Renal cortex interstitium (tissue), 15 donors: ENCODE results near the gene G2E3. TPM values are rescaled to one million over a fixed set of nuclear protein-coding genes. Genes with fewer than 3 reads are reported as not detected.
"Not testable (repeated sequence)": the region's sequence is repeated elsewhere in the genome, so short reads cannot be mapped to it uniquely, and the experiment has no call there.

Experiments
- DNase-seq, 11 donors: peaks; one replicate each; pipeline ENCODE4 v3.0.0-alpha.2; 2013; ENCODE audit warnings: low read depth in 9 of 11, low spot score in 4 of 11; ENCODE audit errors: extremely low read depth in 1 of 11
- long read RNA-seq, 16 experiments: transcript quantifications; one replicate each; lab custom pipeline, GENCODE V29; 2026
- polyA plus RNA-seq, 3 donors: library from polyadenylated mRNA; unstranded; fragments of 120-200 nt; gene quantifications; one replicate each; pipeline ENCODE4 v1.2.1, GENCODE V29; 2013; ENCODE audit not compliant: insufficient read length in 3 of 3

The G2E3 gene
- 10 to 100 TPM; 27.1 to 34.6 (median 29.3) TPM for polyA plus RNA-seq
- long read RNA-seq, donor 1 = 0 reads
- long read RNA-seq, donor 2 = 0 reads
- long read RNA-seq, donor 3, full-length matches to known transcripts = 1 of 9 reads
- long read RNA-seq, donor 3, partial matches to known transcripts = 8 of 9 reads
- long read RNA-seq, donor 3, other reads (novel, unspliced or antisense) = 0 of 9 reads
- long read RNA-seq, donor 4, full-length matches to known transcripts = 3 of 3 reads
- long read RNA-seq, donor 4, partial matches to known transcripts = 0 of 3 reads
- long read RNA-seq, donor 4, other reads (novel, unspliced or antisense) = 0 of 3 reads
- long read RNA-seq, donor 5 = 0 reads
- long read RNA-seq, donor 6, full-length matches to known transcripts = 2 of 2 reads
- long read RNA-seq, donor 6, partial matches to known transcripts = 0 of 2 reads
- long read RNA-seq, donor 6, other reads (novel, unspliced or antisense) = 0 of 2 reads
- long read RNA-seq, donor 7, full-length matches to known transcripts = 2 of 2 reads
- long read RNA-seq, donor 7, partial matches to known transcripts = 0 of 2 reads
- long read RNA-seq, donor 7, other reads (novel, unspliced or antisense) = 0 of 2 reads
- long read RNA-seq, donor 8 = 0 reads
- long read RNA-seq, donor 9, partial matches to known transcripts = 0 of 1 reads
- long read RNA-seq, donor 9, other reads (novel, unspliced or antisense) = 0 of 1 reads
- long read RNA-seq, donor 10, full-length matches to known transcripts = 2 of 2 reads
- long read RNA-seq, donor 10, partial matches to known transcripts = 0 of 2 reads
- long read RNA-seq, donor 10, other reads (novel, unspliced or antisense) = 0 of 2 reads
- long read RNA-seq, donor 11, full-length matches to known transcripts = 5 of 5 reads
- long read RNA-seq, donor 11, partial matches to known transcripts = 0 of 5 reads
- long read RNA-seq, donor 11, other reads (novel, unspliced or antisense) = 0 of 5 reads
- long read RNA-seq, donor 12, partial matches to known transcripts = 9 of 10 reads
- long read RNA-seq, donor 12, other reads (novel, unspliced or antisense) = 0 of 10 reads
- long read RNA-seq, donor 13 = 0 reads
- long read RNA-seq, donor 14, full-length matches to known transcripts = 2 of 2 reads
- long read RNA-seq, donor 14, partial matches to known transcripts = 0 of 2 reads
- long read RNA-seq, donor 14, other reads (novel, unspliced or antisense) = 0 of 2 reads
- long read RNA-seq, donor 15, partial matches to known transcripts = 0 of 1 reads
- long read RNA-seq, donor 15, other reads (novel, unspliced or antisense) = 0 of 1 reads
- long read RNA-seq, donor 16, full-length matches to known transcripts = 9 of 26 reads
- long read RNA-seq, donor 16, partial matches to known transcripts = 17 of 26 reads
- long read RNA-seq, donor 16, other reads (novel, unspliced or antisense) = 0 of 26 reads

DNA sequence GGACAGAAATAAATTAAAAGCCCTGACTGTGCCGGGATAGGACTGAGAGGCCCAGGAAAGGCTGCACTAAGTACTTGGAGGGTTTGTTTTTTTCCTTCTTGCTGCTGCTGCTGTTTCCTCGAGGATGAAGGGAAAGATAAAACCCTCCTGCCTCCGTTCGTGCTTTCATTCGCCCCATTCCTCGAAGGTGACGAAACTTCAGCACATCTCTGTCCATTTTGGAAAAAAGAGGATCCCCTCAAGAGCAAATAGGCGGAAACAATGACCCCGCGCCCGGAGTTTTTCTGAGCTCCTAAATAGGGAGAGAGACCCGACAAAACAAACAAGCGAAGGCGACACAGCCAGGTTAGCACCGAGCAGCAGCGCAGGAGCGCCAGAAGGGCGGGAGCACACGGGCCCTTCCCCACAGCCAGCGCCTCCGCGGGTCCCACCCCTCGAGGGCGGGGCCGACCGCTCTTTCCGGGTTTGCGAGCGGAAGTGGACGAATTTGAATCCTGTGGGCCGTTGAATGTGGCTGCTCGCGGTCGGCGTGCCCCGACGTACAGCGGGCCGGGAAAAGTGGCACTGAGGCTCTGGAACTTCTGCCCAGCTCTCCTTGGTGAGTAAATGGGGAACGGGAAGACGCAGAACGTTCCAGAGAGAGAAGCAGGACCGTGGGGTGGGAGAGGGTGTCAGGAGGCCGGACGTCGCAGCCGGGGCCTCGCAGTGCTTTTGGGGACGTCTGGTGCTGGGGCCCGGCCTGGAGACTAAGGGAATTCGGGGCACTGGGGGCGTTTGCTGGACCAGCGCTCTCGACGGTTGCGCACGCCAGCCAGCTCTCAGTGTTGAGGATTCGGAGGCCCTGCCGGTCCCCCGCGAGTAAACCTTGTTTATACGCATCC lies at the start of gene G2E3:
Gene G2E3 (plus strand): TSS at position 484 of the 881 bp plus-strand sequence. CDS start 21,922 bp downstream, outside the sequence.
- DNase-seq = peak; percentile 73 to 90 (median 84)

GRCh38 chr14:30517737-30518136 lies 41.2 kb upstream of the G2E3 start:
- no peak for DNase-seq

- no peak for DNase-seq
Observed at GRCh38 chr14:30518867-30519560, 39.9 kb upstream of the G2E3 start.

DNA sequence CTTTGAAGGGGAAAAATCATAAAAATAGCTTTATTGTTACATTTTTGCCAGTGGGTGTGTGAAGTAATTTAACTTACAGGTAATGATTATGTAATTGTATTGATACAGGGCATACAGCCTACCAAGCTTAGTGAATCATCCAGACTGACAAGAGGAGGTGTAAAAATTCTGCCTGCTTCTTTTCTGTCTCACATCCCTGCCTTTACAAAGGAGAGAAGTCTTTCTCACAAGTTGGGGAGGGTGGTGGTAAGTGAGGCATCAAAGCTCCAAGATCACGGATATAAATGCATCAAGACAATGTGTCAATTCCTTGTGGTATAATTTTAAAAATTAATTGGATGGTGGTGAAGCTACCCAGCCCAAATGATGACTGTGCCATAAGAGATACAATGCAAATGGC lies 39.0 kb upstream of the G2E3 start:
- no peak for DNase-seq

DNA sequence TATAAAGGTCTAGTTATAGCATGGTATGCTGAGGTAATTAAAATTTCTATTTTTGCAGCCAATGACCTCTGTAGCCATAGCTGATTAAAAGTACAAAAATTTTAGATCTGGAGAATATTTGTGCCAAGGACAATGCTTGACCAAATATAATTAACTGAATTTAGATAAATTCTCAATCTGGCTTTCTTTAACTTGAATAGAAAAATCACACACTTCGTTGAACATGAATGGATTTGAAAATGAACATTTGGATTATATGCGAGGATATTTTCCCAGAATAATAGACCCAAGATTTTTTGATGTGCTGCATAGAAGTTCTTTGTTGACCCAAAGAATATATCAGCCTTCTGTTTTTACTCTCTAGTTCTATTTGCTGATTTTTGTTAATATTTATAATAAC lies 38.4 kb upstream of the G2E3 start:
- no peak for DNase-seq

GRCh38 chr14:30521899-30522736 lies 36.8 kb upstream of the G2E3 start:
- DNase-seq = peak in 10 of 11 donors; percentile 1 to 32 (median 12)

GRCh38 chr14:30525833-30526232 lies 33.1 kb upstream of the G2E3 start:
- no peak for DNase-seq

GRCh38 chr14:30527196-30527595 lies 31.8 kb upstream of the G2E3 start:
- DNase-seq = no peak

- no peak for DNase-seq
Observed at GRCh38 chr14:30528119-30528518, 30.8 kb upstream of the G2E3 start.

GRCh38 chr14:30528778-30529642 lies 29.9 kb upstream of the G2E3 start:
- DNase-seq = no peak

DNA sequence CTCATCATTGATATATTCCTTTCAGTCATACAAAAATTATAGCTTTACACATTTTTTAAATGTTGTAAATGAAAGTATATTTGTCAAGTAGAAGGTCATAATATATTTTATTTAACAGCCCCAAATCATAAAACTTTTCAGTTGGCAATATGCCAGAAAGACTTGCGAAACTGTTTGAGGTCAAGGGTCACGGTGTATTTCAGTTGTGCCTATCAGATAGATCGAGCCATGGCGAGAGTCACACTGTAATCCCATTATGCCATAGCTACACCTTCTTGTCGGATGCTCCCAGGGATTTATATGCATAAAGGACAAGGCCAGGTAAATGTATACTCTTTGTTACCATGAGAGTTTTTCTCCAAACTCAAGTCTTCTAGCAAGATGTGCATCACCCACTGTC lies 26.7 kb upstream of the G2E3 start:
- DNase-seq = no peak

DNA sequence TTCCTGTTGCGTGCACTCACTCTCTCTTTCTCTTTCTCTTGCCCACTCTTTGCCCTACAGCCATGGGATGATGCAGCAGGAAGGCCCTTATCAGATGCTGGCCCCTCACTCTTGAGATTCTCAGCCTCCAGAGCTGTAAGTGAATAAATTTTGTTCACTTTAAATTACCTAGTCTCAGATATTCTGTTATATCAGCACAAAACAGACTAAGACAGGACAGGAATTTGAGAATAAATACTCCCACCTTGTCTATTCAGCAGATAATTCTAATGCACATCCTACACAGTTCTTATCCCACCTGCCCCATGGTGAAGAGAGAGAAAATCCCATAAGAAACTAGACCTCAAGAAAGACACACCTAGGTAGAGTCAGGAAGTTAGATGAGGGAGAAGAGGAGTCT lies 25.8 kb upstream of the G2E3 start:
- DNase-seq = no peak

DNA sequence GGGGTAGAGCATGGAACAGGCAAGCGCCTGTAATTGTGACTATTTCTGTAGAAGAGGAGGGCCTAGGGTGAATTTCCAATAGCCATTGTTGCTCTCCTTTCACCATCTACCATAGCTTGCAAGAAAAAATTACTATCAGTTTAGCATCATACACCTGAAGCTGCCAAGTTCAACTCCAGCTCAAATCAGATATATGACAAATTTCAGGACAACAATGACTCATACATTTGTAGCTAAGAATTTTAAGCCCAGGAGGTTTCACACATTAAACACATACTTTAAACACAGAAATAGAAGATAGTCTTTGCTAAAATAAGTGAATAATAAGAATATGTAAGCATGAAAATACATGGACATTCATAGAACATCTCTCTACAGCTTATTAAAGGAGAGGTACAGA lies 17.6 kb upstream of the G2E3 start:
- DNase-seq = no peak

DNA sequence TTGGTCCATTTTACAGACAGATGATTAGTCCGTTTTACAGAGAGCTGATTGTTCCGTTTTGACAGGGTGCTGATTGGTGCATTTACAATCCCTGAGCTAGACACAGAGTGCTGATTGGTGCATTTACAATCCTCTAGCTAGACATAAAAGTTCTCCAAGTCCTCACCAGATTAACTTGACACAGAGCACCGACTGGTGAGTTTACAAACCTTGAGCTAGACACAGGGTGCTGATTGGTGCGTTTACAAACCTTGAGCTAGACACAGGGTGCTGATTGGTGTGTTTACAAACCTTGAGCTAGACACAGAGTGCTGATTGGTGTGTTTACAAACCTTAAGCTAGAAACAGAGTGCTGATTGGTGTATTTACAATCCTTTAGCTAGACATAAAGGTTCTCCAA lies 12.2 kb upstream of the G2E3 start:
- DNase-seq = not testable (repeated sequence)

- DNase-seq = no peak
Observed at GRCh38 chr14:30547388-30548048, 11.4 kb upstream of the G2E3 start.
